Mesenchymal stem cell (in vitro differentiated cells and primary cell): ENCODE results near the gene SDHAF1.

Experiments
- DNase-seq: peaks from one replicate; pipeline ENCODE4 v3.0.0-alpha.2; 2013
- H2AFZ ChIP-seq: one replicate; pipeline ENCODE4 v1.6.1; 2013; ENCODE audit warnings: low read depth, mild to moderate bottlenecking, control low read depth, inconsistent platforms, low read length, moderate library complexity
- H2AK5ac ChIP-seq: 2 replicates; pipeline ENCODE4 v1.6.1; 2013; ENCODE audit warnings: low read length, moderate library complexity, mild to moderate bottlenecking, inconsistent platforms; ENCODE audit not compliant: severe bottlenecking
- H2BK120ac ChIP-seq: one replicate; pipeline ENCODE4 v1.6.1; 2013; ENCODE audit warnings: low read depth, mild to moderate bottlenecking, inconsistent platforms, low read length, moderate library complexity
- H2BK12ac ChIP-seq, 2 experiments: one replicate each; pipeline ENCODE4 v1.6.1; 2013; ENCODE audit warnings: inconsistent platforms in 2 of 2, low read length in 2 of 2, mild to moderate bottlenecking in 2 of 2, moderate library complexity in 2 of 2, control low read depth in 1 of 2
- H2BK15ac ChIP-seq: one replicate; pipeline ENCODE4 v1.6.1; 2013; ENCODE audit warnings: mild to moderate bottlenecking, low read depth, inconsistent platforms; ENCODE audit not compliant: poor library complexity, severe bottlenecking
- H2BK5ac ChIP-seq: 2 replicates; pipeline ENCODE4 v1.6.1; 2013; ENCODE audit warnings: low read depth, mild to moderate bottlenecking, low read length, control low read depth, inconsistent platforms; ENCODE audit not compliant: poor library complexity, severe bottlenecking
- H3K14ac ChIP-seq, 2 experiments: one replicate each; pipeline ENCODE4 v1.6.1; 2013; ENCODE audit warnings: inconsistent platforms in 2 of 2, low read length in 2 of 2, control low read depth in 1 of 2, mild to moderate bottlenecking in 1 of 2, moderate library complexity in 1 of 2
- H3K18ac ChIP-seq, 2 experiments: one replicate each; pipeline ENCODE4 v1.6.1; 2013; ENCODE audit warnings: inconsistent platforms in 2 of 2, low read length in 2 of 2, control low read depth in 1 of 2, low read depth in 1 of 2, mild to moderate bottlenecking in 1 of 2
- H3K23ac ChIP-seq, 2 experiments: one replicate each; pipeline ENCODE4 v1.6.1; 2013; ENCODE audit warnings: inconsistent platforms in 2 of 2, low read length in 2 of 2, mild to moderate bottlenecking in 2 of 2, moderate library complexity in 2 of 2, control low read depth in 1 of 2
- H3K27ac ChIP-seq: 2 replicates; pipeline ENCODE4 v1.5.1; 2013; ENCODE audit warnings: mild to moderate bottlenecking, moderate library complexity, low read length, control low read depth, inconsistent platforms; ENCODE audit not compliant: poor library complexity, severe bottlenecking
- H3K27me3 ChIP-seq, 2 experiments: 2 replicates each; pipeline versions ENCODE4 v1.6.1 to v1.7.0; 2013; ENCODE audit warnings: low read length in 2 of 2, mild to moderate bottlenecking in 2 of 2, moderate library complexity in 2 of 2, control low read depth in 1 of 2, inconsistent platforms in 1 of 2; ENCODE audit not compliant: control insufficient read depth in 1 of 2, insufficient read depth in 1 of 2
- H3K36me3 ChIP-seq, 2 experiments: 2 replicates each; pipeline versions ENCODE4 v1.6.1 to v1.7.0; 2013; ENCODE audit warnings: low read length in 2 of 2, control low read depth in 1 of 2, inconsistent platforms in 1 of 2, low read depth in 1 of 2, mild to moderate bottlenecking in 1 of 2; ENCODE audit not compliant: insufficient read depth in 2 of 2, control insufficient read depth in 1 of 2
- H3K4ac ChIP-seq, 2 experiments: one replicate each; pipeline ENCODE4 v1.6.1; 2013; ENCODE audit warnings: inconsistent platforms in 2 of 2, low read length in 2 of 2, mild to moderate bottlenecking in 2 of 2, moderate library complexity in 2 of 2, control low read depth in 1 of 2, low read depth in 1 of 2
- H3K4me1 ChIP-seq: 2 replicates; pipeline ENCODE4 v1.6.1; 2013; ENCODE audit warnings: low read depth, low read length, control low read depth; ENCODE audit not compliant: control insufficient read depth, insufficient read depth
- H3K4me2 ChIP-seq: 2 replicates; pipeline ENCODE4 v1.6.1; 2013; ENCODE audit warnings: low read length, mild to moderate bottlenecking, inconsistent platforms; ENCODE audit not compliant: poor library complexity, severe bottlenecking
- H3K4me3 ChIP-seq, 2 experiments: 2 replicates each; pipeline versions ENCODE4 v1.5.1 to v1.7.0; 2013; ENCODE audit warnings: low read length in 2 of 2, mild to moderate bottlenecking in 2 of 2, control low read depth in 1 of 2, low read depth in 1 of 2; ENCODE audit not compliant: insufficient read depth in 1 of 2
- H3K79me1 ChIP-seq: replicated peaks from 2 replicates; pipeline ENCODE4 v1.6.1; 2013; ENCODE audit warnings: mild to moderate bottlenecking, control low read depth, low read length, inconsistent platforms; ENCODE audit not compliant: poor library complexity, severe bottlenecking
- H3K9ac ChIP-seq: 2 replicates; pipeline ENCODE4 v1.7.0; 2013; ENCODE audit warnings: mild to moderate bottlenecking, low read length, moderate library complexity
- H3K9me3 ChIP-seq: 2 replicates; pipeline ENCODE4 v1.7.0; 2013; ENCODE audit warnings: mild to moderate bottlenecking, low read length; ENCODE audit not compliant: control insufficient read depth
- H4K8ac ChIP-seq: one replicate; pipeline ENCODE4 v1.6.1; 2013; ENCODE audit warnings: inconsistent platforms, mild to moderate bottlenecking, low read length, moderate library complexity
- H4K91ac ChIP-seq: one replicate; pipeline ENCODE4 v1.6.1; 2013; ENCODE audit warnings: mild to moderate bottlenecking, low read length, inconsistent platforms
- WGBS: methylation state at CpG from one replicate; pipeline ENCODE4 v1.1.7; 2013; ENCODE audit warnings: mixed read lengths; 5-methylcytosine and 5-hydroxymethylcytosine counted together

The SDHAF1 gene

DNA sequence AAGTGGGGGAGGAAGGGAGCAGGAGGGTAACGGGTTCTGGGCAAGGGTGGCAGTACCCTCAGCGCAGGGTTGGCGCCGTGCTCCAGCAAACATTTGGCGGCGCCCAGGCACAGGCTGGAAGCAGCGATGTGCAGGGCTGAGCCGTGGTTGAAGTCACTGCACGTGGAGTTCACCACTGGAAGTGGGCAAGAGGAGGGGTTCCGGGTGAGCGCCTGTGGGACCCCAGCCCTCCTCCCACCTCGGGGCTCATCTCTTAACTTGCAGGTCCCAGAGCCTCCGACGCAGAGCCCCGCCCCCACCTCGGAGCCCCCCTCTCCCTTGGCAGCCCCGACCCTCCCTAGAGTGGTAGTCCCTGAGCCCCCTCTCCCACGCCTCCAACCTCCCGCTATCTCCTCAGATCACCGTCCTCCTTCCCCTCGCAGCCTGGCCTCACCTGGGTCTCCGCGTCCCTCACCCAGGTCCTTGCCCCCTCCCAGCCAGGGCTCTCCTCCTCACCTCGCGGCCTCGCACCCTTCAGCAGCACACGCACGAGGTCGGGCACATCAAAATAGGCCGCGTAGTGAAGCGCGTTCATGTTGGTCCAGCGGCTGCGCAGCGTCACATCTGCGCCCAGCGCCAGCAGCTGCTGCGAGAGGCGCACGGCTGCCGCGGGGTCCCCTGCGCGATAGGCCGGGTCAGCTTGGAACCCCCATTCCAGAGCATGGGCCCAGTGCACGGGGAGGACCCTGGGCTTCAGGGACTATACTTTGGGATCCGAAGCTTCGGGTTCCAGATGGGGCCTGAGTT lies 31.3 kb downstream of the SDHAF1 start:
- H2AFZ ChIP-seq, result no peak overlapping the region
- peaks cover 13% of the 10 kb centered on the region for H3K79me1 ChIP-seq
- H2BK120ac ChIP-seq, result no peak overlapping the region
- peaks cover under 1% of the 10 kb centered on the region for H3K4me1 ChIP-seq
- no peak overlapping the region for H2BK5ac ChIP-seq
- H3K18ac ChIP-seq, result no peak overlapping the region
- no peak overlapping the region for H3K27ac ChIP-seq
- H3K4me2 ChIP-seq, result no peak overlapping the region
- H3K4ac ChIP-seq, result no peak overlapping the region
- no peak overlapping the region for H3K23ac ChIP-seq
- no peak for DNase-seq
- H3K9me3 ChIP-seq, result no peaks in the 10 kb centered on the region
- H3K36me3 ChIP-seq, result peaks cover 66 to 71% of the 10 kb centered on the region in 2 experiments
- no peak overlapping the region for H3K4me3 ChIP-seq
- H3K9ac ChIP-seq, result no peak overlapping the region
- H4K91ac ChIP-seq, result no peak overlapping the region
- H4K8ac ChIP-seq, result no peak overlapping the region
- H3K14ac ChIP-seq, result no peak overlapping the region
- peak overlapping the region; percentile 12 for H2BK15ac ChIP-seq
- WGBS, result 94% methylated on average over 49 of the region's 49 CpGs
- H3K27me3 ChIP-seq, result no peaks in the 10 kb centered on the region
- no peak overlapping the region for H2BK12ac ChIP-seq
- no peak overlapping the region for H2AK5ac ChIP-seq

- Histone ChIP-seq H2BK120ac (no peak overlapping the region), H3K36me3 (peaks cover 54 to 62% of the 10 kb centered on the region in 2 experiments), H4K8ac (no peak overlapping the region), H2AK5ac (no peak overlapping the region), H2BK15ac (no peak overlapping the region), H2AFZ (no peak overlapping the region), H3K4me1 (peaks cover 5% of the 10 kb centered on the region), H3K27ac (no peak overlapping the region), H4K91ac (no peak overlapping the region), H3K79me1 (peaks cover 20% of the 10 kb centered on the region), H3K4me3 (no peak overlapping the region), H3K18ac (no peak overlapping the region), H2BK12ac (no peak overlapping the region), H3K27me3 (no peaks in the 10 kb centered on the region), H3K9ac (no peak overlapping the region), H2BK5ac (no peak overlapping the region), H3K4me2 (no peak overlapping the region), H3K9me3 (no peaks in the 10 kb centered on the region), H3K23ac (no peak overlapping the region), H3K4ac (no peak overlapping the region), H3K14ac (no peak overlapping the region)
- 99% methylated on average over 6 of the region's 6 CpGs for WGBS
- DNase-seq, result no peak
Observed at GRCh38 chr19:36027696-36028095, 32.7 kb downstream of the SDHAF1 start.

- no peak overlapping the region for H2AK5ac ChIP-seq
- no peak overlapping the region for H4K8ac ChIP-seq
- no peak overlapping the region for H2BK5ac ChIP-seq
- H3K9me3 ChIP-seq, result no peaks in the 10 kb centered on the region
- no peak overlapping the region for H2BK12ac ChIP-seq
- no peak overlapping the region for H3K9ac ChIP-seq
- H2BK120ac ChIP-seq, result no peak overlapping the region
- no peak overlapping the region for H3K14ac ChIP-seq
- no peak overlapping the region for H3K4me3 ChIP-seq
- H3K18ac ChIP-seq, result no peak overlapping the region
- H2AFZ ChIP-seq, result no peak overlapping the region
- H2BK15ac ChIP-seq, result no peak overlapping the region
- H3K27ac ChIP-seq, result no peak overlapping the region
- H3K27me3 ChIP-seq, result no peaks in the 10 kb centered on the region
- H3K4me1 ChIP-seq, result peaks cover 7% of the 10 kb centered on the region
- no peak overlapping the region for H4K91ac ChIP-seq
- DNase-seq, result no peak
- H3K79me1 ChIP-seq, result peaks cover 20% of the 10 kb centered on the region
- H3K4ac ChIP-seq, result no peak overlapping the region
- H3K4me2 ChIP-seq, result no peak overlapping the region
- H3K36me3 ChIP-seq, result peaks cover 48 to 57% of the 10 kb centered on the region in 2 experiments
- WGBS, result 91% methylated on average over 8 of the region's 10 CpGs
- no peak overlapping the region for H3K23ac ChIP-seq
Observed at GRCh38 chr19:36028313-36029041, 33.5 kb downstream of the SDHAF1 start.
